Endothelial cell of umbilical vein (primary cell): ENCODE measurements around the gene INTS4.
"Not testable (repeated sequence)": the region's sequence is repeated elsewhere in the genome, so short reads cannot be mapped to it uniquely, and the experiment has no call there.

Source experiments
- EZH2 ChIP-seq: IDR thresholded peaks from 2 replicates; pipeline ENCODE4 v1.6.1; 2012; ENCODE audit warnings: borderline replicate concordance, low read depth, mild to moderate bottlenecking, moderate library complexity, low read length, inconsistent platforms; ENCODE audit not compliant: severe bottlenecking
- GATA2 ChIP-seq: IDR thresholded peaks from 2 replicates; pipeline ENCODE4 v1.7.0; 2011; ENCODE audit warnings: low read depth, mild to moderate bottlenecking, moderate library complexity, mixed read lengths, low read length; ENCODE audit not compliant: insufficient read length, insufficient read depth
- JUN ChIP-seq: IDR thresholded peaks from 2 replicates; pipeline ENCODE4 v1.6.1; 2011; ENCODE audit warnings: borderline replicate concordance, low read depth; ENCODE audit not compliant: insufficient read length, insufficient read depth
- POLR2A ChIP-seq: IDR thresholded peaks from 2 replicates; pipeline ENCODE4 v1.6.1; 2012; ENCODE audit warnings: low read depth, mild to moderate bottlenecking, control low read depth, low read length
- POLR2AphosphoS5 ChIP-seq: IDR thresholded peaks from 2 replicates; pipeline ENCODE4 v1.6.1; 2012; ENCODE audit warnings: low read depth, mild to moderate bottlenecking, control low read depth, low read length, moderate library complexity; ENCODE audit not compliant: insufficient read depth
- TF ChIP-seq, protein P1 (sequence below), 2 donors: IDR thresholded peaks; 1 replicate in 1 of 2; 2 replicates in 1 of 2; pipeline ENCODE4 v1.5.1; 2011; ENCODE audit warnings: low read length in 2 of 2, mild to moderate bottlenecking in 2 of 2, moderate library complexity in 2 of 2, control low read depth in 1 of 2, inconsistent platforms in 1 of 2, low read depth in 1 of 2; ENCODE audit not compliant: insufficient read depth in 1 of 2; ENCODE audit errors: extremely low read depth in 1 of 2

DNA sequence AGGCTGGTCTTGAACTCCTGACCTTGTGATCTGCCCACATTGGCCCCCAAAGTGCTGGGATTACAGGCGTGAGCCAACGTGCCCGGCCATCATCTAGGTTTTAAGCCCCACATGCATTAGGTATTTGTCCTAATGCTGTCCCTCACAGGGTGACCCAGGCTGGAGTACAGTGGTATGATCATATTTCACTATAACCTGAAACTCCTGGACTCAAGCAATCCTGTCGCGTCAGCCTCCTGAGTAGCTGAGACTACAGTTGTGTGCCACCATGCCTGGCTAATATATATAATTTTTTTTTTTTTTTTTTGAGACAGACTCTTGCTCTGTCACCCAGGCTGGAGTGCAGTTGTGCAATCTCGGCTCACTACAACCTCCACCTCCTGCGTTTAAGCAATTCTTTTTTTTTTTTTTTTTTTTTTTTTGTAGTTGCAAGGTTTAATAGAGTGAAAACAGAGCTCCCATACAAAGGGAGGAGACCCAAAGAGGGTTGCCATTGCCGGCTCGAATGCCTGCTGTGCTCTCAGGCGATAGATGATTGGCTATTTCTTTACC is 136.5 kb downstream of the INTS4 start:
- TF ChIP-seq, protein P1, sequence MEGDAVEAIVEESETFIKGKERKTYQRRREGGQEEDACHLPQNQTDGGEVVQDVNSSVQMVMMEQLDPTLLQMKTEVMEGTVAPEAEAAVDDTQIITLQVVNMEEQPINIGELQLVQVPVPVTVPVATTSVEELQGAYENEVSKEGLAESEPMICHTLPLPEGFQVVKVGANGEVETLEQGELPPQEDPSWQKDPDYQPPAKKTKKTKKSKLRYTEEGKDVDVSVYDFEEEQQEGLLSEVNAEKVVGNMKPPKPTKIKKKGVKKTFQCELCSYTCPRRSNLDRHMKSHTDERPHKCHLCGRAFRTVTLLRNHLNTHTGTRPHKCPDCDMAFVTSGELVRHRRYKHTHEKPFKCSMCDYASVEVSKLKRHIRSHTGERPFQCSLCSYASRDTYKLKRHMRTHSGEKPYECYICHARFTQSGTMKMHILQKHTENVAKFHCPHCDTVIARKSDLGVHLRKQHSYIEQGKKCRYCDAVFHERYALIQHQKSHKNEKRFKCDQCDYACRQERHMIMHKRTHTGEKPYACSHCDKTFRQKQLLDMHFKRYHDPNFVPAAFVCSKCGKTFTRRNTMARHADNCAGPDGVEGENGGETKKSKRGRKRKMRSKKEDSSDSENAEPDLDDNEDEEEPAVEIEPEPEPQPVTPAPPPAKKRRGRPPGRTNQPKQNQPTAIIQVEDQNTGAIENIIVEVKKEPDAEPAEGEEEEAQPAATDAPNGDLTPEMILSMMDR (IDR thresholded peaks at IDR 0.05; ENCODE audit: extremely low read depth in 1 of 2, insufficient read depth in 1 of 2, low read depth in 1 of 2, low read length in 2 of 2) = not testable (repeated sequence)
- TF ChIP-seq GATA2, JUN, EZH2, POLR2A, POLR2AphosphoS5: not testable (repeated sequence)
